Panc1 (cell line): ENCODE measurements around the gene ABCG1. TPM values are rescaled to one million over a fixed set of nuclear protein-coding genes. Genes with fewer than 3 reads are reported as not detected.

Experiments
- ATAC-seq: fragments of 200-7000 bp; cut with Tn5 transposase; 2 replicates; pipeline ENCODE4 v1.9.1; 2020; ENCODE audit warnings: mild to moderate bottlenecking, moderate library complexity
- BruUV-seq: library from RNA; stranded (reverse); fragments of 400-500 nt; replicated peaks from 2 replicates; lab custom pipeline; 2021; lab: Mats Ljungman, UMichigan
- CTCF ChIA-PET: fragments of 300-600 bp; sonication (Branson Sonifier 250); formaldehyde crosslinking; loops from one replicate; lab custom pipeline; 2022; ENCODE audit warnings: antibody characterized with exemption; lab: Charles Lee
- POLR2A ChIA-PET: fragments of 300-600 bp; sonication (Branson Sonifier 250); formaldehyde crosslinking; loops from one replicate; lab custom pipeline; 2022; ENCODE audit warnings: antibody characterized with exemption; lab: Charles Lee
- DNase-seq: peaks from one replicate; pipeline ENCODE4 v3.0.0-alpha.2; 2010; ENCODE audit warnings: low read depth, low spot score
- H3K27ac ChIP-seq: 2 replicates; pipeline ENCODE4 v1.5.1; 2011; ENCODE audit warnings: mild to moderate bottlenecking, low read length, inconsistent platforms
- H3K27me3 ChIP-seq: fragments of 200-500 bp; sonication (Bioruptor generic); 2 replicates; pipeline ENCODE4 v1.6.0; 2014; ENCODE audit warnings: low read length, inconsistent platforms; ENCODE audit not compliant: control insufficient read depth, insufficient read depth
- H3K36me3 ChIP-seq: fragments of 200-500 bp; sonication (Bioruptor generic); 2 replicates; pipeline ENCODE4 v1.5.1; 2014; ENCODE audit warnings: inconsistent platforms, mild to moderate bottlenecking, low read length, moderate library complexity; ENCODE audit not compliant: control insufficient read depth, insufficient read depth
- H3K4me1 ChIP-seq: 2 replicates; pipeline ENCODE4 v1.5.1; 2011; ENCODE audit warnings: inconsistent platforms, mild to moderate bottlenecking, low read length, moderate library complexity; ENCODE audit not compliant: control insufficient read depth, insufficient read depth
- H3K4me3 ChIP-seq, 2 experiments: 2 replicates each; pipeline ENCODE4 v1.5.1; 2011 to 2012; ENCODE audit warnings: low read depth in 2 of 2, low read length in 2 of 2, mild to moderate bottlenecking in 2 of 2, inconsistent platforms in 1 of 2, moderate library complexity in 1 of 2
- H3K9me3 ChIP-seq: fragments of 200-500 bp; sonication (Bioruptor generic); 2 replicates; pipeline ENCODE4 v1.5.1; 2014; ENCODE audit warnings: low read depth, mild to moderate bottlenecking, inconsistent platforms, low read length, moderate library complexity; ENCODE audit not compliant: control insufficient read depth, insufficient read depth
- POLR2AphosphoS5 ChIP-seq: IDR thresholded peaks from 2 replicates; pipeline ENCODE4 v1.6.1; 2012; ENCODE audit warnings: mild to moderate bottlenecking, low read depth, low read length, moderate library complexity
- SIN3A ChIP-seq: IDR thresholded peaks from 2 replicates; pipeline ENCODE4 v1.6.1; 2012; ENCODE audit warnings: low read depth, mild to moderate bottlenecking, low read length, moderate library complexity, borderline replicate concordance; ENCODE audit not compliant: insufficient read depth
- TCF7L2 ChIP-seq: IDR thresholded peaks from 2 replicates; pipeline ENCODE4 v1.6.1; 2011; ENCODE audit warnings: mild to moderate bottlenecking, low read depth, low read length, inconsistent platforms
- in situ Hi-C: cut with HindIII; loops from 2 replicates; pipeline ENCODE4 v1.10.0; 2016; ENCODE audit warnings: low sequenced_read_pairs, low pct_unique_long_range_greater_than_20kb
- intact Hi-C: fragments of 100-400 bp; cut with micrococcal nuclease; formaldehyde crosslinking; loops from one replicate; pipeline ENCODE4 v1.10.0; 2022; ENCODE audit not compliant: unreplicated experiment
- total RNA-seq: library from RNA; stranded (reverse); gene quantifications from one replicate; pipeline ENCODE4 v1.2.1, GENCODE V29; 2021; ENCODE audit not compliant: unreplicated experiment
- TF ChIP-seq, protein P1 (sequence below), 2 experiments: IDR thresholded peaks; 2 replicates each; pipeline ENCODE4 v1.6.1; 2011 to 2012; ENCODE audit warnings: low read depth in 2 of 2, control low read depth in 1 of 2, low read length in 1 of 2, mild to moderate bottlenecking in 1 of 2, moderate library complexity in 1 of 2; ENCODE audit not compliant: insufficient read depth in 1 of 2
- TF ChIP-seq, protein P2 (sequence below): fragments of 450-650 bp; IDR thresholded peaks from 2 replicates; pipeline ENCODE4 v1.5.1; 2017; ENCODE audit warnings: mild to moderate bottlenecking

ABCG1 gene
- total RNA-seq, 1 experiment from 2014 or later = 0.80 TPM

DNA sequence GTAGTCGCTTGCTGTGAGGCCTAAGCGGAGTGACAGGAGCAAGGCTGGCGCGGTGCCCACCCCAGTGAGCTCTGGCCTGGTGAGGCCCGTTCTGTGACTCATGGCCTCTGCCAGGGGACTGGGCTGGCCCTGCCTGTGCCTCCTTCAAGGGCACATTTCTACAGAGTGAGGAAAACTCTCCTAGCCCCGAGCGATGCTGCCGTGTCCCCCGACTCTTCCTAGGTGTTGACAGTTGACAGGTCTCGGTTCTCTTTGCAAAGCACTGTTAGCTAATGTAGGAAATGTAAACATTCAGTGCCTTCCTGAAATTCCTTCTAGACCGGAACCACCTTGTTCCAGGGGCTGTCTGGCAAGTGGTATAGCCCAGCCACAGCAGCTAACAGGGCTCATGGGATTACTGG, 43.9 kb downstream of the ABCG1 start:
- intact Hi-C loops = no loop called here
- Histone ChIP-seq H3K27me3 (no peaks in the 10 kb centered on the region), H3K27ac (no peak overlapping the region), H3K36me3 (no peaks in the 10 kb centered on the region), H3K4me1 (no peaks in the 10 kb centered on the region; the same call in 1 of the 2 replicates), H3K9me3 (no peaks in the 10 kb centered on the region), H3K4me3 (no peak overlapping the region)
- BruUV-seq = no TSS peak
- in situ Hi-C loops = no loop called here
- no peak for ATAC-seq
- TF ChIP-seq, protein P1, sequence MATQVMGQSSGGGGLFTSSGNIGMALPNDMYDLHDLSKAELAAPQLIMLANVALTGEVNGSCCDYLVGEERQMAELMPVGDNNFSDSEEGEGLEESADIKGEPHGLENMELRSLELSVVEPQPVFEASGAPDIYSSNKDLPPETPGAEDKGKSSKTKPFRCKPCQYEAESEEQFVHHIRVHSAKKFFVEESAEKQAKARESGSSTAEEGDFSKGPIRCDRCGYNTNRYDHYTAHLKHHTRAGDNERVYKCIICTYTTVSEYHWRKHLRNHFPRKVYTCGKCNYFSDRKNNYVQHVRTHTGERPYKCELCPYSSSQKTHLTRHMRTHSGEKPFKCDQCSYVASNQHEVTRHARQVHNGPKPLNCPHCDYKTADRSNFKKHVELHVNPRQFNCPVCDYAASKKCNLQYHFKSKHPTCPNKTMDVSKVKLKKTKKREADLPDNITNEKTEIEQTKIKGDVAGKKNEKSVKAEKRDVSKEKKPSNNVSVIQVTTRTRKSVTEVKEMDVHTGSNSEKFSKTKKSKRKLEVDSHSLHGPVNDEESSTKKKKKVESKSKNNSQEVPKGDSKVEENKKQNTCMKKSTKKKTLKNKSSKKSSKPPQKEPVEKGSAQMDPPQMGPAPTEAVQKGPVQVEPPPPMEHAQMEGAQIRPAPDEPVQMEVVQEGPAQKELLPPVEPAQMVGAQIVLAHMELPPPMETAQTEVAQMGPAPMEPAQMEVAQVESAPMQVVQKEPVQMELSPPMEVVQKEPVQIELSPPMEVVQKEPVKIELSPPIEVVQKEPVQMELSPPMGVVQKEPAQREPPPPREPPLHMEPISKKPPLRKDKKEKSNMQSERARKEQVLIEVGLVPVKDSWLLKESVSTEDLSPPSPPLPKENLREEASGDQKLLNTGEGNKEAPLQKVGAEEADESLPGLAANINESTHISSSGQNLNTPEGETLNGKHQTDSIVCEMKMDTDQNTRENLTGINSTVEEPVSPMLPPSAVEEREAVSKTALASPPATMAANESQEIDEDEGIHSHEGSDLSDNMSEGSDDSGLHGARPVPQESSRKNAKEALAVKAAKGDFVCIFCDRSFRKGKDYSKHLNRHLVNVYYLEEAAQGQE (IDR thresholded peaks at IDR 0.05; ENCODE audit: insufficient read depth in 1 of 2, low read depth in 2 of 2, low read length in 1 of 2) = no peak
- TF ChIP-seq, protein P2, sequence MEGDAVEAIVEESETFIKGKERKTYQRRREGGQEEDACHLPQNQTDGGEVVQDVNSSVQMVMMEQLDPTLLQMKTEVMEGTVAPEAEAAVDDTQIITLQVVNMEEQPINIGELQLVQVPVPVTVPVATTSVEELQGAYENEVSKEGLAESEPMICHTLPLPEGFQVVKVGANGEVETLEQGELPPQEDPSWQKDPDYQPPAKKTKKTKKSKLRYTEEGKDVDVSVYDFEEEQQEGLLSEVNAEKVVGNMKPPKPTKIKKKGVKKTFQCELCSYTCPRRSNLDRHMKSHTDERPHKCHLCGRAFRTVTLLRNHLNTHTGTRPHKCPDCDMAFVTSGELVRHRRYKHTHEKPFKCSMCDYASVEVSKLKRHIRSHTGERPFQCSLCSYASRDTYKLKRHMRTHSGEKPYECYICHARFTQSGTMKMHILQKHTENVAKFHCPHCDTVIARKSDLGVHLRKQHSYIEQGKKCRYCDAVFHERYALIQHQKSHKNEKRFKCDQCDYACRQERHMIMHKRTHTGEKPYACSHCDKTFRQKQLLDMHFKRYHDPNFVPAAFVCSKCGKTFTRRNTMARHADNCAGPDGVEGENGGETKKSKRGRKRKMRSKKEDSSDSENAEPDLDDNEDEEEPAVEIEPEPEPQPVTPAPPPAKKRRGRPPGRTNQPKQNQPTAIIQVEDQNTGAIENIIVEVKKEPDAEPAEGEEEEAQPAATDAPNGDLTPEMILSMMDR = no peak
- TF ChIP-seq SIN3A (no peak), TCF7L2 (no peak)
- DNase-seq = no peak
- ChIA-PET POLR2A (no interaction called here), CTCF (no interaction called here)

DNA sequence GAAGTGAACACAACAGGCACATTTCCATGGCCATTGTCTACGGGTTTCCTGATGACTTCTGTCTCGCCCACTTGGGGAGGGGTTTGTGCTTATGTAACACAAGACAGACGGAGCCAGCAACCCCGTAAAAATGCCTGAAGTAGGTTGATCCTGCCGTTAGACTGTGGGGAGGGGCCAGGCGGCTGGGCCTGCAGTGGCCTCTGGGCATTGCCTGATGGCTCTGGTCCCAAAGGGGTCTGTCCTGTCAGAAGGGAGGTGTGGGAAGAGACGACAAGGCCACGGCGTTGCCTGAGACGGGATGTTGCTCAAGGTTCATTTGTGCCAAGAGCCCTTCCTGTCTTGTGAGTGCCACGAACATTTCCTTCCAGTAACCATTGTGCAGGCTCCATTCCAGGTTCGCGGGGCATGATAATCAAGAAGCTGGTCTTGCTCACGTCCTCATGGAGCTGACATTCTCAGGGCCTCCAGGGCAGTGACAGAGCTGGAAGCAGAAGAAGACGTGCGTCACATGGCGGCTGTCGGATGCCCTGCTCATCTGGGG, 44.7 kb downstream of the ABCG1 start:
- in situ Hi-C loops = no loop called here
- intact Hi-C loops = no loop called here

More for the DNA sequence above, 44.7 kb downstream of the ABCG1 start:
- Histone ChIP-seq H3K4me1 (no peaks in the 10 kb centered on the region; the same call in 1 of the 2 replicates), H3K4me3 (no peak overlapping the region), H3K9me3 (no peaks in the 10 kb centered on the region), H3K27me3 (no peaks in the 10 kb centered on the region), H3K36me3 (no peaks in the 10 kb centered on the region), H3K27ac (no peak overlapping the region)
- DNase-seq = no peak
- TF ChIP-seq POLR2AphosphoS5 = no peak
- TF ChIP-seq TCF7L2 = no peak
- TF ChIP-seq SIN3A = no peak
- TF ChIP-seq, protein P1 (IDR thresholded peaks at IDR 0.05; ENCODE audit: insufficient read depth in 1 of 2, low read depth in 2 of 2, low read length in 1 of 2) = no peak
- TF ChIP-seq, protein P2 = no peak
- ATAC-seq = no peak
- ChIA-PET CTCF (no interaction called here), POLR2A (interaction anchor here (0.6 kb wide), 1 partner anchor 1344 kb away, joined by 3 read pairs; no protein-coding TSS in a partner anchor)
- no TSS peak for BruUV-seq
